ENCODE results near the gene SGSH.

DNA sequence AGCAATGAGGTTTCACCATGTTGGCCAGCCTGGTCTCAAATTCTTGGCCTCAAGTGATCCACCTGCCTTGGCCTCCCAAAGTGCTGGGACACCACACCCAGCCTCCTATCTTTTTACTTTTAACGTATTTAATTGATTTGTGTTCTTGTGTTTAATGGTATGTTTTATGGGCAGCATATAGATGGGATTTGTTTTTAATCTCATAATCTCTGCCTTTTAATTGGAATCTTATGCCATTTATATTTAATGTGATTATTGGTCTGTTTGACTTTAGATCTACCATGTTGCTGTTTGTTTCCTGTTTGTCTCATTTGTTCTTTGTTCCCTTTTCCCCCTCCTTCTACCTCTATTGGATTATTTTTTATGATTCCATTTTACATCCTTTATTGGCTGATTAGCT lies 12.3 kb upstream of the SGSH start:
- TF ChIP-seq, protein P1, sequence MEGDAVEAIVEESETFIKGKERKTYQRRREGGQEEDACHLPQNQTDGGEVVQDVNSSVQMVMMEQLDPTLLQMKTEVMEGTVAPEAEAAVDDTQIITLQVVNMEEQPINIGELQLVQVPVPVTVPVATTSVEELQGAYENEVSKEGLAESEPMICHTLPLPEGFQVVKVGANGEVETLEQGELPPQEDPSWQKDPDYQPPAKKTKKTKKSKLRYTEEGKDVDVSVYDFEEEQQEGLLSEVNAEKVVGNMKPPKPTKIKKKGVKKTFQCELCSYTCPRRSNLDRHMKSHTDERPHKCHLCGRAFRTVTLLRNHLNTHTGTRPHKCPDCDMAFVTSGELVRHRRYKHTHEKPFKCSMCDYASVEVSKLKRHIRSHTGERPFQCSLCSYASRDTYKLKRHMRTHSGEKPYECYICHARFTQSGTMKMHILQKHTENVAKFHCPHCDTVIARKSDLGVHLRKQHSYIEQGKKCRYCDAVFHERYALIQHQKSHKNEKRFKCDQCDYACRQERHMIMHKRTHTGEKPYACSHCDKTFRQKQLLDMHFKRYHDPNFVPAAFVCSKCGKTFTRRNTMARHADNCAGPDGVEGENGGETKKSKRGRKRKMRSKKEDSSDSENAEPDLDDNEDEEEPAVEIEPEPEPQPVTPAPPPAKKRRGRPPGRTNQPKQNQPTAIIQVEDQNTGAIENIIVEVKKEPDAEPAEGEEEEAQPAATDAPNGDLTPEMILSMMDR (conservative IDR thresholded peaks at IDR 0.05 in 1 of 2, IDR thresholded peaks at IDR 0.05 in 1 of 2; ENCODE audit: extremely low read depth in 1 of 2, insufficient read depth in 1 of 2, low read depth in 1 of 2, low read length in 2 of 2), result no peak
- TF ChIP-seq EZH2 (IDR thresholded peaks at IDR 0.05; ENCODE audit: borderline replicate concordance, low read length), result no peak

All from mammary epithelial cell (primary cell).